NCI-H2029 treated with DMSO at 0.1 percent for 48 hours (cell line): ENCODE data around the gene EXOC7.
"Not testable (repeated sequence)": the region's sequence is repeated elsewhere in the genome, so short reads cannot be mapped to it uniquely, and the experiment has no call there.

Source experiments
- DNase-seq: peaks from one replicate; lab custom pipeline; 2025; lab: John Stamatoyannopoulos, UW

Gene EXOC7

DNA sequence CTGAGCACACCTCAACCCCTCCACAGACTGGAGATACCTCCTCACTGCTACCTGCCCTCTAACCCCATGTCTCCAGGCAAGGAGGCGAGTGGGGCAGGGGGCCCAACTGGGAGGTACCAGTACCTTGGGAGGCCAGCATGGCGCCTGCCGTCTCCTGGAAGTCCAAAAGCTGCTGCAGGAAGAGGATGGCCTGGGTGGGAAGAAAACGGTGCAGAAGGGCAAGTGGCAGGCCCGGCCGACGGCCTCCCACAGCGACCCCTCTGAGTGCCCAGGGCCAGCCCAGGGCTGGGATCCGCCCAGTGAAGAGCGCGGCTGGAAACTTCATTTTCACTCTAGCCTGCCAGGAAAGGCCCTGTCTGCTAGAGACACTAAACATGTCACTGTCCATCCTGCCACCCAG lies 16.1 kb downstream of the EXOC7 start:
- no peak for DNase-seq

DNA sequence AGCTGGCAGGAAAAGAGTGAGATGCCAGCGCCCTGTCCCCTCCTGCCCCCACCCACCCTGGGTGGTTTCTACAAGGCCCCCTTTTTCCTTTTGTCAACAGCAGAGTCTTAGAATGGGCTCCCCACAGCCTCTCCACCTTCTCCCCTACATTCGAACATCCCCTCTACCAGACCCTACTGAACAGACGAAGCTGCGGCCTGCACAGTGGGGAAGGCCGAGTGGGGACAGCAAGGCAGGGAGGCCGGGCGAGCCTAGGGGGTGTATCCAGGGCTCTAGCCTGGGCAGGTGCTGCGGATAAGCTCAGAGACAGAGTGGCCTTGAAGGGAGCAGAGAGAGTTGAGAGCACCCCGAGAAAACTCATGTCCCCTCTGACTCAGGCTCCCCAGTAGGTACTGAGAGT lies 17.2 kb downstream of the EXOC7 start:
- DNase-seq, result no peak

DNA sequence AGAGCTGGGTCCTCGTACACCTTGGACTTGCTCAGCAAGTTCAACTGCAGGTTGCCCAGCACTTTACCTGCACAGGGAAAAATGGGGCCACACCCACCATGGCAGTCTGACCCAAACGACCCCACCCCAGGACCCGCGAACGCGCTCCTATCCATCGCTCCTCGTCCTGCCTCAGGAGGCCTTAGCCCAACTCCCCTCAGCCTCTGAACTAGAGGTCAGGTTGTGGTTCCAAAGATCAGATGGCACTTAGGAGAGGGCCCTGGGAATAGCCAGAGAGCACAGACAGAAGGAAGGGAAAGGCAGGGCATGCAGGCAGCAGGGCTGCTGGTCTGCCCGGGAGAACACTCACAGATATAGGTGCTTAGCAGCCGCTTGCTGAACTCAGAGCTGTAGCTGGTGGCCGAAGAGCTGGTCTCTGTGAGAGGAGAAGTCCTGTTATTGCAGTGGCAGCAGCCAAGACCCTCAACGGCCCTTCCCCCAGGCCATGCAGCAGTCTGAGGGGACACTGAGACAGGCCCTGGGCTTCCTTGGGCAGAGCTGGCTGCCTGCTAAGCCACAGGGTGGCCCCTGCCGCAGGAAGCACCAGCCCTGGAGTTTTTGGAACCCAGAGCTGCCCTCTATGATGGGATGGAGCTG lies 17.7 kb downstream of the EXOC7 start:
- no peak for DNase-seq

DNA sequence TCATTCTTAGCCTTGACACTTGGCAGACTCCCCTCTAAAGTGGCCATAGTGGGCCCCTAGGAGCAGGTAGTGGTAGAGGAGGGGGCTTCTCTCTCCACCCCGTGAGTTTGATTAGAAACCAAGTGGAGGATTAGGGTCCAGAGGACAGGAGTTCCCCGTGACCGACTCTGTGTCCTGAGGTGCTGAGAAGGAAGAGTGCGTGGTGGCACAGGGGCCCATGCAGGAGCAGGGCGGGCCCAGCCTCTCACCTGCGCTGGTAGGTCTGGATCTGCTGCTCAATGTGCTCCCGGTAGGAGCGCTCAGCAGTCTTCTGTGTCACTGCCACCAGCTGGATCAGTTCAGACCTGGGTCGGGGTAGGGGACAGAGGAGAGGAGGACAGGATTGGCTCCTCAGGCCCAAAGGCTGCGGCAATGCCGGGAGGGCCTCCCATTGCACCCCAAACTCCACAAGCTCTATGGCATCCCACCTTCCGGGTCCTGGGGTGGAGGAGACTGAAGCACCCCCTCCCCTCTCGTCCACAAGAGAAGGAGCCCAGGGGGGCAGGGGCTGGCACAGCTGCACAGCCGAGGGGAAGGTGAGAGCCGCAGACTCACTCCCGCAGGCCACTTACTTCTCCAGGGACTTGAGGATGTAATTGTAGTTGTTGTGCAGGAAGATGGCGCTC lies 18.4 kb downstream of the EXOC7 start:
- DNase-seq, result no peak

DNA sequence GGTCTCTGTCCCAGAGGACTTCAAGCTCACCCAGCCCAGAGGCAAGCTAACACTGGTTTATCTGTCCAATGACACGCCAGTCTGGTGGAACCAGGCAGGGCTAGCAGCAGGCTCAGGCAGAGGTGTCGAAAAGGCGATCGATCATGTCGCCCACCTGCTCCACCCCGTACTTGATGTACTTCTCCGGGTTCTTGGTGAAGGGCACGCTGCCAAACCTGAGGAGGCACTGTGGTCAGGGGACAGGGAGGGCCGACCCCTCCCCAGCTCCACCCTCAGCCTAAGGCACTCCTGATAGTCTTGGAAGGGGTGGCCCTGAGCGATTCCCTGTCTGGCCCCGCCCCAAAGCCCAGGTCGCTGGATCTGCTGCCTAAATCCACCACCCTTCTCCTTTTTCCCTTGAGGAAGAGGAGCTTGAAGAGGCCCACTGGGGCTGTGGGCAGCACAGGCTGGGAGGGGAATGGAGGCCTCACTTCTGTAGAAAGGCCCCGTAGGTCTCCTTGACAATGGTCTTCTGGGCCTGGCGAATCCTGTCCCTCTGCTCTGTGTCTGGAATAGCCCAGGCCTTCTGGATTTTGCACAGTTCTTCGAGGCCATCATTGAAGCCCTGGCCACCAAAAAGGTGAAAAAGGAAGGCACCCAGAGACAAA lies 19.9 kb downstream of the EXOC7 start:
- no peak for DNase-seq

- no peak for DNase-seq
These were observed 21.0 kb downstream of the EXOC7 start for GRCh38 chr17:76082326-76083251.

- no peak for DNase-seq
These were observed 22.0 kb downstream of the EXOC7 start for GRCh38 chr17:76081295-76082210.

GRCh38 chr17:76080768-76081287 lies 22.8 kb downstream of the EXOC7 start:
- DNase-seq, result no peak

GRCh38 chr17:76079956-76080767 lies 23.4 kb downstream of the EXOC7 start:
- no peak for DNase-seq

- no peak for DNase-seq
These were observed 24.0 kb downstream of the EXOC7 start for GRCh38 chr17:76079535-76079955.

GRCh38 chr17:76078860-76079534 lies 24.6 kb downstream of the EXOC7 start, which contains the start of gene ZACN:
ZACN (plus strand) TSS chr17:76079182; CDS start chr17:76079265, 83 bp downstream.
- DNase-seq, result no peak

DNA sequence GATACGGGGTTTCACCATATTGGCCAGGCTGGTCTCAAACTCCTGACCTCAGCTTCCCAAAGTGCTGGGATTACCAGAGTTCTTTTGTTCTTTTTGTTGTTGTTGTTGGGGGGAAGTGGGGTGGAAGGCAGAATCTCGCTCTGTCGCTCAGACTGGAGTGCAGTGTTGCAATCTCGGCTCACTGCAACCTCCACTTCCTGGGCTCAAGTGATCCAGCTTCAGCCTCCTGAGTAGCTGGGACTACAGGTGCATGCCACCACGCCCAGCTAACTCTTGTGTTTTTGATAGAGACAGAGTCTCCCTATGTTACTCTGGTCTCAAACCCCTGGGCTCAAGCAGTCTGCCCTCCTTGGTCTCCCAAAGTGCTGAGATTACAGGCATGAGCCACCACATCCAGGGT lies 25.2 kb downstream of the EXOC7 start:
- DNase-seq, result not testable (repeated sequence)

GRCh38 chr17:76077584-76078110 lies 25.9 kb downstream of the EXOC7 start:
- DNase-seq, result no peak

GRCh38 chr17:76076765-76077583 lies 26.6 kb downstream of the EXOC7 start:
- DNase-seq, result no peak

DNA sequence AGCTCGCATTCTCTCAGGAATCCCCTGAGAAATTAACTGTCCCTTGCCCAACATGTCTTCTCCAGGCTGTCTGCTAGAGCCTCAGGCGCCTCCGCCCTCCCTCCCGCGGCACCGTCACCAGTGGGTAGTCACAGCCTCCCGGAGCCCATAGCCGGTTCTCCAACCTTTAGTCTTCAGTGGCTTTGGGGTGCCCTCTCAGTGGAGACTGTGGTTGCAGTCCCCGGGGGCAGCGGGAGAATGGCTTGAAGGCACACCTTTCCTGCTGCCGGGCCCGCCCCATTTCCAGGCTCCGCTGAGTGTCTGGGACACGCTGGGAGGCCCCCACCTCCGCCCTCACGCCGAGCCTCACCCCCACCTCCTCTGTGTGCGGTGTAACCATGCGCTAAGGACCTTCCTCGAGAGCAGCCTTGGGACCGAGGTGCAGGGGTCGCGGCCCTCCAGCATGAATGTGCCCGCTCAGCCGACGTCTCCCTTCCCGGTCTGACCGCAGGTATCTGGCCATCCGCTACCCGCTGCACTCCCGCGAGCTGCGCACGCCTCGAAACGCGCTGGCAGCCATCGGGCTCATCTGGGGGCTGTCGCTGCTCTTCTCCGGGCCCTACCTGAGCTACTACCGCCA lies 27.3 kb downstream of the EXOC7 start:
- DNase-seq, result no peak

DNA sequence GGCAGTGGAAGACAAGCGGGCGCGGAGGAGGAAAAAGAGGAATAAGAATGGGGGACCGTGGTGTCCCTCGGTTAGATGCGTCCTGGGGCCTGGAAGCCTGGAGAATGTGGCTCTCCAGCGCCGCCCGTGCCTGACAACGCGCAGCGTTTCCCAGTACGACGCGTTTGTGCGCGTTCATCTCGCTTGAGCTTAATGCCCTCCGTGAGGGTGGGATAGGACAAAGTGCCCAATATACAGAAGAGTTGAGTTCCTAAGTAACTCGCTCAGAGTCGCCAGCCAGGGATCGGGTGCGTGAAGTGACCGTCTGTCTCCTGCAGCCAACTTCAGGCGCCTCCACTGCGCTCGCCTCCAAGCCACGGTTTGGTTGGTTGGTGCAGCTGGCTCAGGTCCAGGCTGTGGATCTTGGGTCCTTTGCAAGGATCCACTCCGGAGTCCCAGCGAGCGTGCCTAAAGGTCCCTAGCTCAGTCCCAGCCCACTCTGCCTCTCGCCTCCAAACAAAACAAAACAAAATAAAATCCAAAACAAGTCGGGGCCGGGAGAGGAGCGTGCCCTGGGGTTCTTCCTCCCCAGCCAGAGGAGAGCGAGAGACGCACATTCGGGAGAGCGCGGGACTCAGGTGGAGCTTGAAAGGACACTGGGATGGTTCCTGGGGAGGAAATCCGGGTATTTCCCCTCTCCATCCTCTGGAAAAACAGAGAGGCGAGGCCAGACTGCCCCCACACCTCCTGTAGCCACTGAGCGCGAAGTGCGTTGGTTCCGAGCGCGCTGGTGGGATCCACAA lies 28.0 kb downstream of the EXOC7 start:
- no peak for DNase-seq
